Hematopoietic multipotent progenitor cell treated with erythropoietin and hydrocortisone succinate and interleukin-3 and kit ligand, for 4 days (in vitro differentiated cells): ENCODE data around the gene SYT7.
"Not testable (repeated sequence)": the region's sequence is repeated elsewhere in the genome, so short reads cannot be mapped to it uniquely, and the experiment has no call there.

Experiments
- DNase-seq: peaks from one replicate; pipeline ENCODE4 v3.0.0-alpha.2; 2015

Gene SYT7

GRCh38 chr11:61581030-61581928, at the start of gene SYT7:
Gene SYT7 (minus strand): TSS chr11:61581076. CDS start chr11:61580820, 256 bp downstream.
- DNase-seq = peak; percentile 97

GRCh38 chr11:61630089-61630488, 49.2 kb upstream of the SYT7 start:
- DNase-seq = no peak

GRCh38 chr11:61629082-61629833, 48.4 kb upstream of the SYT7 start:
- DNase-seq = no peak

DNA sequence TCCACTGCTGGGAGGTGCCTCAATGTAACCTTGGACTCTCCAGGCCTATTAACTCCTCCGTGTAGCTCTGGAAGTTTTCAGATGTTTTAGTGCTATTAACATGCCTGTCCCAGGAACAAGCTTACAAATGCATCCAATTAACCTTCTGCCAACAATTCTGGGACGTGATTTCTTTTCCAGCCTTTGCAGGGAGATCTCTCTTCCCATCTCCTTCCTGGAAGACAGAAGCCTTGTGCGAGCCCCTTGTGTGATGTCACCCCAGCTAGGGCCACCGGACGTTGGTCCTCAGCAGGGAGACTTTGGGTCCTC, 47.7 kb upstream of the SYT7 start:
- no peak for DNase-seq

- DNase-seq = peak; percentile 62
Observed at GRCh38 chr11:61627850-61628661, 47.2 kb upstream of the SYT7 start.

DNA sequence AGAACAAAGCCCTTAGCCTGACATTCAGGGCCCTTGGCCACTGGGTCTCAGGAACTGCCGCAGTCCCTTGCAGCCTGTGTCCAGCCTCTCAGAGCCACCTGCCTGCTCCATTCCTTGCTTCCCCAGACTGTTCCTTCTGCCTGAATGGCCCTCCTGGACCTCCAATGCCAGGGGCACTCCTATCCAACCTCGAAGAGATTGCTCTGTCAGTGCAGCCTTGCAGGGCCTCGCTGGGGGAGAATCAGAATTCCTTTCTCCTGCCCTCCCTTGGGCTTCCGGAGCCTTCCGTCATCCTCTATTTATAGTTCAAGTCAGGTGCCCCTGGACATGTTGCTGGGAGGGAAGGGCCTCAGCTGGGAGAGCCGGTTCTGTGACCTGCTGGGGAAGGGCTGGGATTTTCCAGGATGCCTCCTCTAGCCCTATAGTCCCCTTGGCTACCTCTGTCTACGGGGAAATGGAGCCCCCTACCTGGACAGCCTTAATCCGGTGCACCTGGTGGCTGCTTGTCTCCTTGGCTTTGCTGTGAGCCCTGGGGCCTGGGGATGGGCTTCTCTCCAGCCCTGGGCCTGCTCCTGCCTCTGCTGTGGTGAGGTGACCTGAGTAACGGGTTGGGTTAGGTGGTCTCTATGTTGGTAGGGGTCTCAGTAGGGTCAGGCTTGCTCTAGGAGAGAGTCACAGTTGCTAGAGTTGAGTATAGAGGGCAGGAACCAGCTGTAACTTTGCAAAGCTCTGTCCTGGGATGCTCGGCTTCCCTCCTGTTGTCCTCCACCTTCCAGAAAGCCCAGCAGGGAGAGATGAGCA, 45.9 kb upstream of the SYT7 start:
- no peak for DNase-seq

DNA sequence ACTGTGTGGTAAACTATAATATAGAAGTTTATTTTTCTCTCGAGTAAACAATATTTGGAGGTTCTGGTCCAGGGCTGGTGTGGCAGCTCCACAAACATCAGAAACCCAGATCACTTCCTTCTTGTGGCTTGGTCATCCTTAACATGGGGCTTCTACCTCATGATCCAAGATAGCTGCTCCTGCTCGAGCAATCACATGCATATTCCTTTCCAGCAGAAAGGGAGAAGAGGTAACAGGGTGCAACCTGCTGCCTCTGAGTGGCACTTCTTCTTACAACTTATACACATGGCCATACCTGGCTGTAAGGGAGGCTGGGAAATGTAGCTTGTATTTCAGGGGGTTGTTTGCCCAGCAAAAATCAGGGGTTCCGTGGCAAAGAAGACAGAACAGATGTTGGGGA, 44.6 kb upstream of the SYT7 start:
- no peak for DNase-seq

- no peak for DNase-seq
Observed at GRCh38 chr11:61621917-61622585, 41.2 kb upstream of the SYT7 start.

DNA sequence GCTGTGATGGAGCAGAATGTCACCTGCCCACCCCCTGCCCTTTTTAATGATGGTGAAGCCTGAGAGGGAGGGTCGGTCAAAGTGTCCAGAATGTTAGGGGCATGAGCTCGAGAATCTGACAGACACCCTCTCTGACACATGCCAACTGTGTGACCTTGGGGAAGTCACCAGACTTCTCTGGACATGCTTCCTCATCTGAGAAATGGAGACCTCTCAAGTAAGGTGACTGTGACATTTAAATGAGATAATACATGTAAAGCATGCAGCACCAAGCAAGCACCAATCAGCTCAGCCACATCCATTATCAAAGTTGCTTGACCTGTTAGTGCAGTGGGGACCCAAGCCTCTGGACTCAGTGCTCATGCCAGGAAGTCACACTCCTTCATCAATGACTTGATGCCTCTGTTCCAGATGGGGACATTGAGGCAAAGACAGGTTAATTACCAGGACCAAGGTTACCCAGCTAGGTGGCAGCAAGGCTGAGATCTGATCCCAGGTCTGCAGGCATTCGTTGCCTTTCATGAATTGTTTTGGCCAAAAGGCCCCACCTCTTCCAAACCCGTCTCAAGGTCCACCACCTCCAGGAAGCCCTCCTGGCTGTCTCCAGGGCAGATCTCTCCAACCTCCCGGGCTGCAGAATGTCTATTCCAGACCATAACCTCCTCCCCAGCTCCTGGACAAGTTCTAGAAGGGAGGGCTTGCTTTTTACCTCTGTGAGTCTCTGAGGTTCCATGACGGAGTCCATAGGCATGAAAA, 38.8 kb upstream of the SYT7 start:
- DNase-seq = no peak

DNA sequence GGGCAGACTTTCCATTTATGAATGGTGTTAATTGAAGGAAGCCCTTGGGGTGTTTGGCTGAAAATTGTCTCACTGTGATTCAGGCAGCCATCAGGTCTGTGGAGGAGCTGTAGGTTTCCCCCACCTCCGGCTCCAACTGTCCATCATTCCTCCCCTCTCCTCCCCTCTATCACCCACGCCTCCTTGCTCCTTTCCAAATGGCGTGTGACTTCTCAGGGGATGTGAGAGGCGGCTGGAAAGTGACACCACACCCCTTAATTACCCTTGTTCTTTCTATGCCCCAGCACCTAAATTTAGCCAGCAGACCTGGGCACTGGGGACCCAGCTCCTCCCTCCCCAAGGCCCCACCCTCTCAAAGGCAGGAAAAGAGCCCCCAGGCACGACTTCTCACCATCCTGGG, 38.1 kb upstream of the SYT7 start:
- no peak for DNase-seq

DNA sequence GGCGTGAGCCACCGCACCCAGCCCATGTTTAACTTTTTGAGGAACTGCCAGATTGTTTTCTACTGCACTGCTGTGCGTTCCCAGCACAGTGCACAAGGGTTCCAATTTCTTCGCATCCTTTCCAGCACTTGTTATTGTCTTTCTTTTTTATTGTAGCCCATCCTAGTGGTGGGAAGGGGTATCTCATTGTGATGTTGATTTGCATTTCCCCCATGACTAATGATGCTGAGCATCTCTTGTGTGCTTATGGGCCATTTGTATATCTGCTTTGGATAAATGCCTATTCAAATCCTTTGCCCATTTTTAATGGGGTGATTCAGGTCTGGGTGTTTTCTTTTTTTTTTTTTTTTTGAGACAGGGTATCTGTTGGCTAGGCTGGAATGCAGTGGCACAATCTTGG, 36.6 kb upstream of the SYT7 start:
- DNase-seq = no peak

DNA sequence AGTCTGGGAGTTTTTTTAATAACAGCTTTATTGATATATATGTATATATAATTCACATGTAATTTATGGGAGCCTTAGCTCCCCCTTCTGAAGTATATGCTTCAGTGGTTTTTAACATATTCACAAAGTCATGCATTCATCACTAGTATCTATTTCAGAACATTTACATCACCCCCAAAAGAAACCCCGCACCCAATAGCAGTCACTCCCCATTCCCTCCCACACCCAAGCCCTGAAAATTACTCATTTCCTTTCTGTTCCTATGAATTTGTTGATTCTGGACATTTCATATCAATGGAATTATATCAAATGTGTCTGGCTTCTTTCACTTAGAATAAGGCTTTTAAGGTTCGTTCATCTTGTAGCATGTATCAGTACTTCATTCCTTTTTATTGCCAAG, 35.6 kb upstream of the SYT7 start:
- no peak for DNase-seq

- DNase-seq = not testable (repeated sequence)
Observed at GRCh38 chr11:61614782-61615181, 33.9 kb upstream of the SYT7 start.

DNA sequence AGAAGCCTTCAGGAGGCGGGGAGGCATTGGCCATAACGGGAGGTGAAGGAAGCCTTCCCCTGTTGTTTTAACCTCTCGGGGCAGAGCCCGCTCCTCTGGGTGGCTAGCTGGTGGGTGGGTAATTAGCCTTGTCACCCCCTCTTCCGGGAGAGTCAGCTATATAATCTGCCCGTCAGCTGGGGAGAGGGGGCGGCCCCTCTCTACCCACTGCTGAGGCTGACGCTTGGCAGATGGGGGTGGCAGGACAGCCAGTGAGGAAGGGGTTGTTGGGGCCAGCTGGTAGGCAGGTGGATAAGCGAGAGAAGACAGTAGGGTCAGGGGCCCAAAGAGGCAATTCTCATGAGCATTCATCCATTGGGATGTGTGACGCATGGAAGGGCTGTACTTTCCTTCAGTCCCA, 33.0 kb upstream of the SYT7 start:
- DNase-seq = no peak

GRCh38 chr11:61613051-61613450, 32.2 kb upstream of the SYT7 start:
- DNase-seq = no peak

GRCh38 chr11:61611309-61611708, 30.4 kb upstream of the SYT7 start:
- DNase-seq = no peak

- no peak for DNase-seq
Observed at GRCh38 chr11:61610905-61611304, 30.0 kb upstream of the SYT7 start.

DNA sequence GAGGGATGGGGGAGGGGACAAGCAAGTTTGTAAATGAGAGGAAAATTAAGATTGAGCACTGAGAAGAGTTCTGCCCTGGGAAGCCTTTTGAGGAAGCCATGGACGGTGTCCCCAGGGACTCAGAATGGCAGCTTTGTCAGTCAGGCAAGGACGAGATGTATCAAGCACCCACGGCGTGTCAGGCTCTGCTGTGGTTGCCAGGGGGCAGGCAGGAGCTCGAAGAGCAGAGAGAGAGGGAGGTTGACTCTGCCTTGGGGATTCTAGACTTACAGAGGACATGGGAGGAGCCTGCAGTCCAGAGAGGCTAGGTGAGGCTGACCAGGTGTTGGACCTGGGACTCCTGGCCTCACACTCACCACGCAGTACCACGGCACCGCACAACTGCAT, 29.1 kb upstream of the SYT7 start:
- DNase-seq = peak; percentile 37

- no peak for DNase-seq
Observed at GRCh38 chr11:61609000-61609979, 28.4 kb upstream of the SYT7 start.
